C4-2B (cell line): ENCODE results near the gene LGALS7B.

Source experiments
- H3K27ac ChIP-seq: fragments of 450-650 bp; 2 replicates; pipeline ENCODE4 v1.5.1; 2017
- ZFX ChIP-seq: fragments of 450-650 bp; IDR thresholded peaks from 2 replicates; pipeline ENCODE4 v1.6.1; 2017
- TF ChIP-seq, protein P1 (sequence below): fragments of 450-650 bp; conservative IDR thresholded peaks from 2 replicates; pipeline ENCODE4 v1.5.1; 2017; ENCODE audit warnings: mild to moderate bottlenecking

The LGALS7B gene

DNA sequence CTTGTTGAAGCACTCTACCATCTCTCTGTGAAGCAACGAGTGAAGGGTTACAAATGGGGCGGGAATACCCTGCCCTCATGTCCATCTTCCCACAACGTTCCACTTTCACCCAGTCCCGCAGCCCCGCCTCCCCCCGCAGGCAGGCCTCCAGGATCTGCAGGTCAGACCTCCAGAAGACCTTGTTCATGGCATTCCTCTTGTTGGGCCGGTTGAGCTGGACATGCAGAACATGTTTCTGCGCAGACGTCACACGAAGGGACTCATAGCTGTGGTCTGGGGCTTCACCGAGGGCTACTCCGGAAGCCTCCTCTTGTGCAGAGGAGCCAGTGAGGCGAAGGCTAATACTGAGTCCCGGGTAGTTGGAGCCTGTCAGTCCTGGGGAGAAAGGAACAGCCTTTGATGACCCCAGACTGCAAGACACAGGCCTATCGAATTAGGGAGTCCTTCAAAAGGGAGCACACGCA is 42.2 kb downstream of the LGALS7B start:
- H3K27ac ChIP-seq, result peak overlapping the region; percentile 98
- TF ChIP-seq ZFX, result no peak
- TF ChIP-seq, protein P1, sequence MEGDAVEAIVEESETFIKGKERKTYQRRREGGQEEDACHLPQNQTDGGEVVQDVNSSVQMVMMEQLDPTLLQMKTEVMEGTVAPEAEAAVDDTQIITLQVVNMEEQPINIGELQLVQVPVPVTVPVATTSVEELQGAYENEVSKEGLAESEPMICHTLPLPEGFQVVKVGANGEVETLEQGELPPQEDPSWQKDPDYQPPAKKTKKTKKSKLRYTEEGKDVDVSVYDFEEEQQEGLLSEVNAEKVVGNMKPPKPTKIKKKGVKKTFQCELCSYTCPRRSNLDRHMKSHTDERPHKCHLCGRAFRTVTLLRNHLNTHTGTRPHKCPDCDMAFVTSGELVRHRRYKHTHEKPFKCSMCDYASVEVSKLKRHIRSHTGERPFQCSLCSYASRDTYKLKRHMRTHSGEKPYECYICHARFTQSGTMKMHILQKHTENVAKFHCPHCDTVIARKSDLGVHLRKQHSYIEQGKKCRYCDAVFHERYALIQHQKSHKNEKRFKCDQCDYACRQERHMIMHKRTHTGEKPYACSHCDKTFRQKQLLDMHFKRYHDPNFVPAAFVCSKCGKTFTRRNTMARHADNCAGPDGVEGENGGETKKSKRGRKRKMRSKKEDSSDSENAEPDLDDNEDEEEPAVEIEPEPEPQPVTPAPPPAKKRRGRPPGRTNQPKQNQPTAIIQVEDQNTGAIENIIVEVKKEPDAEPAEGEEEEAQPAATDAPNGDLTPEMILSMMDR, result no peak

DNA sequence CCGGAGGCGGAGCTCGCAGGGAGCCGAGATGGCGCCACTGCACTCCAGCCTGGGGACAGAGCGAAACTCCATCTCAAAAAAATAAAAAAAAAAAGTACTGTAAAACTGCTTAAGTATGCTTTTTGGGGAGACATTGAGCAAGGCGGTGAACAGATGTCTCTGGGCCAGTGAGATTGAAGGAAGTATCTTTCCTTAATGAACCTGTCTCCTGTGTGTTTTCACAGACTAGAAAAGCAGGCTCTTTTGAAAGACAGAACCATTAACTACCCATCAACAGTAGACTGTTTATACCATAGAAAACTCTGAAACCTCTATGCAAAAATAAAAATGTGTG is 44.1 kb downstream of the LGALS7B start:
- peak overlapping the region; percentile 98 for H3K27ac ChIP-seq

DNA sequence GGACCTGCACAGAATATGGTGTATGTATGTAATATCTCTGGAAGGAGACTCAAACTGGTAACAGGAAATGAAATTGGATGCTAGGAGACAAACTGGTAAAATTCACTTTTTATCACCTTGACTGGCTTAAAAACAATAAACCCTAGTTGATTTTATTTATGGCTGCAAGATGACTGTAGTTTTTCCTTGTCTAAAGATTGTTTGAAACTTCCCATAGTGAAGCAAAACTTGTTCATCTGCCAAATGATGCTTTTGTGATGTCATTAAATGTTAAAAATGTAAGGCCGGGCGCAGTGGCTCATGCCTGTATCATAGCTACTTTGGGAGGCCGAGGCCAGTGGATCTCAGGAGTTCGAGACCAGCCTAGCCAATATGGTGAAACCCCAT is 45.1 kb downstream of the LGALS7B start:
- no peak for TF ChIP-seq ZFX
- TF ChIP-seq, protein P1, result no peak
- peak overlapping the region; percentile 98 for H3K27ac ChIP-seq

More for the DNA sequence above, 44.1 kb downstream of the LGALS7B start:
- TF ChIP-seq ZFX, result no peak
- TF ChIP-seq, protein P1, result no peak

DNA sequence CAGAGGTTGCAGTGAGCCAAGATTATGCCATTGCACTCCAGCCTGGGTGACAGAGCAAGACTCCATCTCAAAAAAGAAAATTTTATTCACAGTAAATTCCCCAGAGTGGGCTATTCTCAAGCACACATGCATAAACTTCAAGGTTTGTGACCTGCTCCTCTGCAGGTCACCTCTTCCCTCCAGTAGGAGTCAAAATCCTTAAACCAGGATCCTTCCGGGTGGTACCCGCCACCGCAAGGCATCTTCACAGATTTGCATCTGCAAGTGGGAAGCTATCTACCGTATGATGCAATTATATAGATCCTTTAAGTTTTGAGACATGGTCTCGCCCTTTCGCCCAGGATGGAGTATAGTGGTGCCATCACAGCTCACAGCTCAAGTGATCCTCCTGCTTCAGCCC is 45.6 kb downstream of the LGALS7B start:
- peak overlapping the region; percentile 98 for H3K27ac ChIP-seq
- TF ChIP-seq, protein P1, result no peak
- no peak for TF ChIP-seq ZFX

DNA sequence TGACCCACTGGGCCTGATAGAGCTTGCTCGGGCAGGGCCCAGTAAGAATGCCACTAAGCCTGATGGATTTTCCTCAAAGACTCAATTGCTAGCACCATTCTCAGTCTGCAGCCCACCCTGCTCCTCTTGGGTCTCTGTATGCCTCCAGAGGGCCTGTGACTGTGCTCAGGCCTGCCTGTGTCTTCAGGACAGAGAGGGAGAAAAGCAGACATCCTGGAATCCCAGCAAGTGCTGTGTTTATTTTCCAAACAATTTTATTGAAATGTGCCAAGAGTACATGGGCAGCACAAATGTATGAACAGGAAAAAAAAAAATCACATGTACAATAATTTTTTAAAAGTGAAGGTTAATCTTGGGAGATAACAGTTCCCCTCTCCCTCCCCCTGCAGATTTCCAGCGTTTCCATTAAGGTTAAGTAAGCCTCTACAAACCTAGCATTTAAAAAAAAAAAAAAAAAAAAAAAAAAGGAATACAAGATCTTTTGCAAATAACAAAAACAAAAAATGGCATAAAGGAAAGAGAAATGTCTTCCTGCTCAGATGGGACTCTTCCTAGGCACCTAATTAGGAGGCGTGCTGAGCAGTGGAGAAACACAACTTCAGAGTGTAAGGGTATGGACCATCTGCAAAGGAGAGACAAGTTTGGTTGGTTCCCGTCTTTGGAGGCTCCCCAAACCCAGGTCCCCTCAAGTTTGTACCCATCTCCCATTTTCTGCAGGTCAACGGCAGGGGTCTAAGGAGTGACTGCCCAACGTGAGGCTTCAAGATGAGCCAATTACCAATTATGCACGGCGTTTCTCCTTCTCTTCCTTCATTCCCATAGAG is 47.4 kb downstream of the LGALS7B start:
- H3K27ac ChIP-seq, result peak overlapping the region; percentile 98
- TF ChIP-seq, protein P1, result no peak
- no peak; the same call in 1 of the 2 replicates for TF ChIP-seq ZFX

DNA sequence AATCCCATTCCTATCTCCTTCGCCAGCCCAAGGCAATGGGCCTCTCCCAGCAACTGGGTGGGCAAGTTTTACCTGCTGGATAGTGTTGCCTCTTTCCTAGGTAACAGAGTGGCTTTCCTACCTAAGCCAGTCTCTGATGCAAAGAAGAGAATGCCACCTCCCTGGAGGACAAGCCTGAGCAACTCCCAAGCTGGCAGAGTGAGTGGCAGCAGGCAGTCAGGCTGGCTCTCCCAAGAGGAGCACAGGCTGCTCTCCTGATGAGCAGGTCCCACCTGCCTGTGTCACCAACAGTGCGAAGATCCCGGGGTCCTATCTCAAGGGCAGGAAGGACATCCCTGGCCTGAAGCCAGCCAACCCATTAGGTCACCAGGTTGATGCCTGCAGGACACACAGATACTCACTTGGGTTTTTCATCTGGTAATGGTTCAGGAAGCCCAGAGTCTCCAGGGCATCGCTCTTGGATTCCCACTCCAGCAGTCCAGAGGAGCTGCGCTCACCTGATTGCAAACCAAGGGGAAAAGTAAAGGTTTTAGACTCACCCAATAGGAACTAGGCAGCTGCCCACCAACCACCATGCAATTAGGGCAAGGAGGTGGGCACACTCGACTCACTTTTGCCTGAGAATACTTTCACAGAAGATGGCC is 48.1 kb downstream of the LGALS7B start:
- H3K27ac ChIP-seq, result peak overlapping the region; percentile 98
- no peak for TF ChIP-seq ZFX

DNA sequence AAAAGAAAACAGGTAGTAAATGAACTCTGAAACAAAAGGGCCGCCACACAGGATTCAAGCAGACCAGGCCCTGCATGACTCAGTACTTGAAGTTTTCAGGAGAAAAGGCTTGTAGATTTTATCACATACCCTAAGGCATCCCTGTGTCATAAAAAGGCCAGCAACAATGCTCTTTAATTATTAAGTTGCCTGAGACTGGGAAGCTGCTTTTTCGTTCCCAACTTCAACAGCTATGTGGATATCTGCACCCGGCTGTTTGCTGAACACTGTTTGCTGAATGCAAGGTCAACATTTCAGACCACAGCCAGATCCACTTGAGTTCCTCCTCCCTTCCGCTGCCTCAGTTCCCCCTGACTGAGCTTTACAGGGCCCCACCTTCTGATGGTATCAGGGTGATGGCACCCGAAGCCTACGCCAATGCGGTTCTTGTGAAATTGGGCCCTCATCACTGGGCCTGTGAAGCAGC is 48.7 kb downstream of the LGALS7B start:
- TF ChIP-seq, protein P1, result no peak
- no peak for TF ChIP-seq ZFX
- peak overlapping the region; percentile 98 for H3K27ac ChIP-seq
